CD4-positive, CD25-positive, alpha-beta regulatory T cell (primary cell): ENCODE data around the gene SNURF. TPM values are rescaled to one million over a fixed set of nuclear protein-coding genes. Genes with fewer than 3 reads are reported as not detected.
"Not testable (repeated sequence)": the region's sequence is repeated elsewhere in the genome, so short reads cannot be mapped to it uniquely, and the experiment has no call there.

Experiments used
- ATAC-seq, 2 donors: fragments of 150-1000 bp; cut with Tn5 transposase; one replicate each; pipeline ENCODE4 v1.10.0; 2021; ENCODE audit warnings: low read depth in 2 of 2, moderate number of reproducible peaks in 2 of 2, moderate library complexity in 1 of 2
- DNase-seq, 3 donors: peaks; one replicate each; pipeline versions ENCODE4 v3.0.0 to v3.0.0-alpha.2; 2012 to 2022; ENCODE audit warnings: mixed read lengths in 1 of 3
- H3K27ac ChIP-seq: one replicate; pipeline ENCODE4 v1.7.0; 2013; ENCODE audit warnings: mild to moderate bottlenecking, low read length; ENCODE audit not compliant: insufficient read depth, poor library complexity, severe bottlenecking
- H3K27me3 ChIP-seq: one replicate; pipeline ENCODE4 v1.7.0; 2013; ENCODE audit warnings: low read length; ENCODE audit not compliant: control insufficient read depth, insufficient read depth
- H3K36me3 ChIP-seq: one replicate; pipeline ENCODE4 v1.7.0; 2013; ENCODE audit warnings: mild to moderate bottlenecking, low read length, moderate library complexity; ENCODE audit not compliant: control insufficient read depth, insufficient read depth
- H3K4me1 ChIP-seq: 2 replicates; pipeline ENCODE4 v1.7.0; 2013; ENCODE audit warnings: mild to moderate bottlenecking, low read length; ENCODE audit not compliant: insufficient read depth, control insufficient read depth, poor library complexity, severe bottlenecking
- H3K4me3 ChIP-seq: one replicate; pipeline ENCODE4 v1.7.0; 2013; ENCODE audit warnings: low read depth, mild to moderate bottlenecking, low read length, moderate library complexity
- H3K9me3 ChIP-seq, 2 experiments: 1 replicate in 1 of 2; 2 replicates in 1 of 2; pipeline ENCODE4 v1.7.0; 2013; ENCODE audit warnings: low read length in 2 of 2, mild to moderate bottlenecking in 1 of 2, moderate library complexity in 1 of 2; ENCODE audit not compliant: control insufficient read depth in 2 of 2
- H3K27ac Mint-ChIP-seq, 3 donors: one replicate each; pipeline ENCODE4 v1.8.0; 2020 to 2022; ENCODE audit warnings: mild to moderate bottlenecking in 3 of 3, mixed read lengths in 3 of 3, moderate library complexity in 2 of 3
- H3K27me3 Mint-ChIP-seq: one replicate; pipeline ENCODE4 v1.8.0; 2022; ENCODE audit warnings: mild to moderate bottlenecking, mixed read lengths
- H3K36me3 Mint-ChIP-seq: one replicate; pipeline ENCODE4 v1.8.0; 2020; ENCODE audit warnings: mixed read lengths
- H3K4me1 Mint-ChIP-seq, 4 donors: one replicate each; pipeline ENCODE4 v1.8.0; 2020 to 2022; ENCODE audit warnings: mixed read lengths in 4 of 4, mild to moderate bottlenecking in 1 of 4
- H3K4me3 Mint-ChIP-seq, 4 donors: one replicate each; pipeline ENCODE4 v1.8.0; 2020 to 2022; ENCODE audit warnings: mild to moderate bottlenecking in 4 of 4, mixed read lengths in 4 of 4, moderate library complexity in 3 of 4
- H3K9me3 Mint-ChIP-seq, 7 donors: one replicate each; pipeline ENCODE4 v1.8.0; 2020 to 2022; ENCODE audit warnings: mixed read lengths in 7 of 7, mild to moderate bottlenecking in 3 of 7, moderate library complexity in 2 of 7
- polyA plus RNA-seq, 4 donors: library from polyadenylated mRNA; unstranded; fragments of 300-500 nt; fragmentation: Illumina TruSeq; gene quantifications; one replicate each; pipeline ENCODE4 v1.2.3, GENCODE V29; 2021
- total RNA-seq: library from RNA; stranded (reverse); gene quantifications from one replicate; pipeline ENCODE4 v1.2.3, GENCODE V29; 2022

The SNURF gene
- total RNA-seq: 28.4 TPM
- 10 to 100 TPM; 19.6 to 38.1 (median 33.1) TPM for polyA plus RNA-seq

GRCh38 chr15:24954783-24955530 lies at the start of gene SNURF, which contains the start of gene SNRPN:
TSS of gene SNURF (plus strand) at chr15:24954987. CDS start at chr15:24955049, 62 bp downstream.
TSS of gene SNRPN (plus strand) at chr15:24954987. CDS start at chr15:24974454, 19,467 bp downstream.
- peak within 1 kb of the TSS; percentile 97 for H3K4me3 ChIP-seq
- H3K27me3 Mint-ChIP-seq: no peaks in the 10 kb centered on the region
- H3K9me3 Mint-ChIP-seq: peaks cover 0 to 14% (median 4%) of the 10 kb centered on the region in 7 donors

GRCh38 chr15:24916305-24917009 lies 38.3 kb upstream of the SNURF start:
- Mint-ChIP-seq H3K9me3 (peaks cover 0 to 35% (median 14%) of the 10 kb centered on the region in 7 donors), H3K36me3 (no peaks in the 10 kb centered on the region), H3K27ac (no peak overlapping the region), H3K4me1 (peaks cover 0 to 4% (median 0%) of the 10 kb centered on the region in 4 donors), H3K27me3 (no peaks in the 10 kb centered on the region), H3K4me3 (no peak overlapping the region)
- Histone ChIP-seq H3K27ac (no peak overlapping the region), H3K27me3 (no peaks in the 10 kb centered on the region), H3K36me3 (no peaks in the 10 kb centered on the region), H3K4me3 (no peak overlapping the region), H3K9me3 (peaks cover 4 to 12% of the 10 kb centered on the region in 2 experiments), H3K4me1 (no peaks in the 10 kb centered on the region)
- ATAC-seq: no peak
- DNase-seq: peak in 2 of 3 donors; percentile 3 to 16

More at GRCh38 chr15:24954783-24955530, at the start of gene SNURF, which contains the start of gene SNRPN:
- peak within 1 kb of the TSS; percentile 81 for H3K27ac ChIP-seq
- Mint-ChIP-seq H3K4me1 (peaks cover 5 to 22% (median 11%) of the 10 kb centered on the region in 4 donors), H3K4me3 (peak within 1 kb of the TSS; percentile 93 to 98 (median 96)), H3K36me3 (peaks cover 7% of the 10 kb centered on the region), H3K27ac (peak within 1 kb of the TSS; percentile 97 to 98 (median 98))
- no peaks in the 10 kb centered on the region for H3K27me3 ChIP-seq
- H3K36me3 ChIP-seq: no peaks in the 10 kb centered on the region
- peaks cover 0 to 8% of the 10 kb centered on the region in 2 experiments for H3K9me3 ChIP-seq
- H3K4me1 ChIP-seq: peaks cover 5% of the 10 kb centered on the region
- DNase-seq (peak; percentile 26 to 66 (median 54)), ATAC-seq (peak; percentile 32 to 41)

- Mint-ChIP-seq H3K9me3 (peaks cover 0 to 32% (median 14%) of the 10 kb centered on the region in 7 donors), H3K4me1 (peaks cover 0 to 4% (median 0%) of the 10 kb centered on the region in 4 donors), H3K27me3 (no peaks in the 10 kb centered on the region), H3K36me3 (no peaks in the 10 kb centered on the region), H3K4me3 (no peak overlapping the region), H3K27ac (no peak overlapping the region)
- Histone ChIP-seq H3K27me3 (no peaks in the 10 kb centered on the region), H3K27ac (no peak overlapping the region), H3K9me3 (peaks cover 5 to 9% of the 10 kb centered on the region in 2 experiments), H3K36me3 (no peaks in the 10 kb centered on the region), H3K4me3 (no peak overlapping the region), H3K4me1 (no peaks in the 10 kb centered on the region)
- DNase-seq: no peak
- no peak for ATAC-seq
Measured at GRCh38 chr15:24917431-24917830, 37.4 kb upstream of the SNURF start.

- no peaks in the 10 kb centered on the region for H3K4me1 ChIP-seq
- DNase-seq (no peak), ATAC-seq (no peak)
- no peak overlapping the region for H3K27ac ChIP-seq
- H3K36me3 Mint-ChIP-seq: no peaks in the 10 kb centered on the region
- no peak overlapping the region for H3K4me3 ChIP-seq
- no peaks in the 10 kb centered on the region for H3K27me3 Mint-ChIP-seq
- H3K36me3 ChIP-seq: no peaks in the 10 kb centered on the region
- H3K9me3 Mint-ChIP-seq: peaks cover 0 to 22% (median 16%) of the 10 kb centered on the region in 7 donors
- no peak overlapping the region for H3K27ac Mint-ChIP-seq
- H3K9me3 ChIP-seq: peaks cover 6 to 9% of the 10 kb centered on the region in 2 experiments
- H3K27me3 ChIP-seq: no peaks in the 10 kb centered on the region
- H3K4me3 Mint-ChIP-seq: no peak overlapping the region
- peaks cover 0 to 4% (median 0%) of the 10 kb centered on the region in 4 donors for H3K4me1 Mint-ChIP-seq
Measured at GRCh38 chr15:24919446-24919845, 35.3 kb upstream of the SNURF start.

- H3K4me3 Mint-ChIP-seq, DNase-seq, H3K27me3 ChIP-seq, H3K4me3 ChIP-seq, H3K27me3 Mint-ChIP-seq, H3K27ac Mint-ChIP-seq, H3K4me1 ChIP-seq, ATAC-seq, H3K4me1 Mint-ChIP-seq, H3K9me3 ChIP-seq, H3K27ac ChIP-seq, H3K36me3 ChIP-seq, H3K36me3 Mint-ChIP-seq: not testable (repeated sequence)
- peaks cover 0 to 18% (median 8%) of the 10 kb centered on the region in 7 donors for H3K9me3 Mint-ChIP-seq
Measured at GRCh38 chr15:24922781-24923180, 32.0 kb upstream of the SNURF start.

- Mint-ChIP-seq H3K27ac (no peak overlapping the region), H3K4me1 (no peaks in the 10 kb centered on the region), H3K27me3 (no peaks in the 10 kb centered on the region), H3K9me3 (peaks cover 4 to 28% (median 8%) of the 10 kb centered on the region in 7 donors), H3K36me3 (no peaks in the 10 kb centered on the region), H3K4me3 (no peak overlapping the region)
- Histone ChIP-seq H3K27me3 (no peaks in the 10 kb centered on the region), H3K36me3 (no peaks in the 10 kb centered on the region), H3K27ac (no peak overlapping the region), H3K4me3 (no peak overlapping the region), H3K9me3 (peaks cover 3 to 4% of the 10 kb centered on the region in 2 experiments), H3K4me1 (no peaks in the 10 kb centered on the region)
- DNase-seq (no peak), ATAC-seq (no peak)
Measured at GRCh38 chr15:24924153-24924552, 30.6 kb upstream of the SNURF start.

GRCh38 chr15:24924621-24925020 lies 30.2 kb upstream of the SNURF start:
- H3K27me3 ChIP-seq: no peaks in the 10 kb centered on the region
- Mint-ChIP-seq H3K4me1 (no peaks in the 10 kb centered on the region), H3K36me3 (no peaks in the 10 kb centered on the region), H3K9me3 (peaks cover 6 to 30% (median 8%) of the 10 kb centered on the region in 7 donors), H3K27me3 (no peaks in the 10 kb centered on the region), H3K27ac (no peak overlapping the region), H3K4me3 (no peak overlapping the region)
- DNase-seq: no peak
- no peaks in the 10 kb centered on the region for H3K36me3 ChIP-seq
- H3K4me1 ChIP-seq: no peaks in the 10 kb centered on the region
- no peak overlapping the region for H3K27ac ChIP-seq
- peaks cover 0 to 4% of the 10 kb centered on the region in 2 experiments for H3K9me3 ChIP-seq
- no peak overlapping the region for H3K4me3 ChIP-seq
- ATAC-seq: no peak
